Measurements from ENCODE around the gene OR10H5.
"Not testable (repeated sequence)": the region's sequence is repeated elsewhere in the genome, so short reads cannot be mapped to it uniquely, and the experiment has no call there.

Gene OR10H5

GRCh38 chr19:15841875-15842569, 54.6 kb downstream of the OR10H5 start:
- DNase-seq = no peak
- intact Hi-C loops (cut with DNase I) = no loop called here

GRCh38 chr19:15843203-15843893, 55.9 kb downstream of the OR10H5 start:
- DNase-seq = no peak
- intact Hi-C loops (cut with DNase I) = no loop called here

GRCh38 chr19:15843894-15844222, 56.4 kb downstream of the OR10H5 start:
- DNase-seq; intact Hi-C loops (cut with DNase I): not testable (repeated sequence)

DNA sequence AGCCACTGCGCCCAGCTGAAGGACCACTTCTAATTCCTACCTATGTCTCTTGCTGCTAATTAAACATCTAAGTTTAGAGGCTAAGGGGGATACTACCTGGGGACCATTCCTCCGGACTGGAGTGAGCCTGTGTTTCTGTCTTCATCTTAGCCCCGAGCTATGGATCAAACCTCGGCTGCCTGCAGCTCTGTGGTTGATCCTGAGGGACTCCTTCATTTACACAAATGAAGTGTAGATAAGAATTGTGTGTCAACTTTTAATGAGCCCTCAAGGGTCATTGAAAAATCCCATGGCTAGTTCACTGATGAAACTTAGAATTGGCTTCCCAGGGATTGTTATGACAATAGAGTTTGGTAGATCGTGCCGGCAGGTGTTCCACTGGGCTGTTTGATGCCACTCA, 59.5 kb downstream of the OR10H5 start:
- DNase-seq = no peak
- intact Hi-C loops (cut with DNase I) = no loop called here

- no peak for DNase-seq
- intact Hi-C loops (cut with DNase I) = no loop called here
Measured at GRCh38 chr19:15850385-15850784, 62.9 kb downstream of the OR10H5 start.
